RWPE2 (cell line): Measurements from ENCODE around the gene GRM3.

Experiments
- ATAC-seq: fragments of 200-7000 bp; cut with Tn5 transposase; 3 replicates; pipeline ENCODE4 v1.9.1; 2021; ENCODE audit warnings: low read depth
- DNase-seq: peaks from one replicate; pipeline ENCODE4 v3.0.0-alpha.2; 2020; ENCODE audit warnings: low spot score
- H3K27ac ChIP-seq: fragments of 450-650 bp; 2 replicates; pipeline ENCODE4 v1.5.1; 2017; ENCODE audit warnings: mild to moderate bottlenecking; ENCODE audit not compliant: poor library complexity, severe bottlenecking
- H3K27me3 ChIP-seq: fragments of 250-450 bp; sonication (Bioruptor Pico); 2 replicates; pipeline ENCODE4 v1.5.1; 2021; ENCODE audit warnings: mild to moderate bottlenecking, moderate library complexity; ENCODE audit not compliant: insufficient read depth, poor library complexity, severe bottlenecking
- H3K36me3 ChIP-seq: fragments of 250-450 bp; sonication (Bioruptor Pico); 2 replicates; pipeline ENCODE4 v1.5.1; 2020; ENCODE audit warnings: low read depth, mild to moderate bottlenecking, moderate library complexity
- H3K4me1 ChIP-seq: fragments of 250-450 bp; sonication (Bioruptor Pico); 2 replicates; pipeline ENCODE4 v1.5.1; 2021; ENCODE audit warnings: mild to moderate bottlenecking, moderate library complexity; ENCODE audit not compliant: insufficient read depth, poor library complexity, severe bottlenecking
- H3K4me3 ChIP-seq: fragments of 250-450 bp; sonication (Bioruptor Pico); 2 replicates; pipeline ENCODE4 v1.5.1; 2021; ENCODE audit warnings: mild to moderate bottlenecking, moderate library complexity; ENCODE audit not compliant: severe bottlenecking
- H3K9me3 ChIP-seq: fragments of 250-450 bp; sonication (Bioruptor Pico); 2 replicates; pipeline ENCODE4 v1.5.1; 2021; ENCODE audit warnings: mild to moderate bottlenecking, moderate library complexity; ENCODE audit not compliant: severe bottlenecking
- CTCF ChIP-seq: fragments of 450-650 bp; IDR thresholded peaks from one replicate; pipeline ENCODE4 v1.5.1; 2017; ENCODE audit warnings: mild to moderate bottlenecking, moderate library complexity; ENCODE audit not compliant: poor library complexity, severe bottlenecking

Gene GRM3

GRCh38 chr7:86848226-86848625 lies 204.5 kb downstream of the GRM3 start:
- Histone ChIP-seq H3K27ac (no peak overlapping the region), H3K4me1 (no peaks in the 10 kb centered on the region), H3K36me3 (no peaks in the 10 kb centered on the region), H3K4me3 (no peak overlapping the region), H3K9me3 (no peaks in the 10 kb centered on the region), H3K27me3 (peaks cover 2% of the 10 kb centered on the region)
- no peak for TF ChIP-seq CTCF
- no peak for ATAC-seq
- DNase-seq = no peak

- Histone ChIP-seq H3K27me3 (no peaks in the 10 kb centered on the region), H3K4me1 (no peaks in the 10 kb centered on the region), H3K4me3 (no peak overlapping the region), H3K36me3 (no peaks in the 10 kb centered on the region), H3K27ac (no peak overlapping the region), H3K9me3 (no peaks in the 10 kb centered on the region)
- TF ChIP-seq CTCF = no peak
- no peak for ATAC-seq
- no peak for DNase-seq
Observed at GRCh38 chr7:86851566-86851965, 207.9 kb downstream of the GRM3 start.

- DNase-seq = no peak
Observed at GRCh38 chr7:86863452-86863851, 219.7 kb downstream of the GRM3 start.

GRCh38 chr7:86867163-86867762 lies 223.6 kb downstream of the GRM3 start:
- ATAC-seq (no peak), DNase-seq (no peak)
- TF ChIP-seq CTCF = no peak
- H3K27ac ChIP-seq = no peak overlapping the region
- H3K4me1 ChIP-seq = no peaks in the 10 kb centered on the region
- H3K36me3 ChIP-seq = no peaks in the 10 kb centered on the region
- no peak overlapping the region for H3K4me3 ChIP-seq
- no peaks in the 10 kb centered on the region for H3K27me3 ChIP-seq
- H3K9me3 ChIP-seq = no peaks in the 10 kb centered on the region

More at GRCh38 chr7:86863452-86863851, 219.7 kb downstream of the GRM3 start:
- TF ChIP-seq CTCF = no peak
- no peaks in the 10 kb centered on the region for H3K36me3 ChIP-seq
- no peak for ATAC-seq
- H3K9me3 ChIP-seq = no peaks in the 10 kb centered on the region
- no peak overlapping the region for H3K4me3 ChIP-seq
- H3K27ac ChIP-seq = no peak overlapping the region
- H3K4me1 ChIP-seq = no peaks in the 10 kb centered on the region
- no peaks in the 10 kb centered on the region for H3K27me3 ChIP-seq

- Histone ChIP-seq H3K27me3 (no peaks in the 10 kb centered on the region), H3K27ac (no peak overlapping the region), H3K9me3 (peaks cover 2% of the 10 kb centered on the region), H3K36me3 (no peaks in the 10 kb centered on the region; the same call in none of the 2 replicates), H3K4me3 (no peak overlapping the region), H3K4me1 (no peaks in the 10 kb centered on the region)
- ATAC-seq (no peak), DNase-seq (no peak)
- no peak for TF ChIP-seq CTCF
Observed at GRCh38 chr7:86876146-86876545, 232.4 kb downstream of the GRM3 start.
